CD14-positive monocyte (primary cell): ENCODE results near the gene SLMAP. TPM values are rescaled to one million over a fixed set of nuclear protein-coding genes. Genes with fewer than 3 reads are reported as not detected.
A peak's percentile ranks its signal among the peaks of the same experiment; 100 is the strongest.

Source experiments
- DNase-seq, 3 donors: peaks; one replicate each; pipeline ENCODE4 v3.0.0-alpha.2; 2011 to 2022
- H2AFZ ChIP-seq: 2 replicates; pipeline ENCODE4 v1.6.0; 2012; ENCODE audit warnings: mild to moderate bottlenecking, low read depth, low read length, inconsistent platforms; ENCODE audit not compliant: insufficient read depth, poor library complexity, severe bottlenecking
- H3K27ac ChIP-seq, 2 donors: 1 replicate in 1 of 2; 2 replicates in 1 of 2; pipeline ENCODE4 v1.5.1; 2012 to 2013; ENCODE audit warnings: low read length in 2 of 2, control low read depth in 1 of 2, inconsistent platforms in 1 of 2, low read depth in 1 of 2, mild to moderate bottlenecking in 1 of 2
- H3K27me3 ChIP-seq, 2 donors: one replicate each; pipeline versions ENCODE4 v1.6.0 to v1.6.1; 2011 to 2013; ENCODE audit warnings: low read length in 2 of 2; ENCODE audit not compliant: control insufficient read depth in 2 of 2, insufficient read depth in 2 of 2
- H3K36me3 ChIP-seq, 2 donors: replicated peaks in 1 of 2; 1 replicate in 1 of 2; 2 replicates in 1 of 2; pipeline versions ENCODE4 v1.5.1 to v1.6.1; 2012 to 2013; ENCODE audit warnings: low read length in 2 of 2, control low read depth in 1 of 2, inconsistent platforms in 1 of 2, mild to moderate bottlenecking in 1 of 2; ENCODE audit not compliant: insufficient read depth in 2 of 2, control insufficient read depth in 1 of 2
- H3K4me1 ChIP-seq, 2 donors: 1 replicate in 1 of 2; 2 replicates in 1 of 2; pipeline versions ENCODE4 v1.5.1 to v1.6.1; 2012 to 2013; ENCODE audit warnings: low read length in 2 of 2, control low read depth in 1 of 2, inconsistent platforms in 1 of 2, mild to moderate bottlenecking in 1 of 2, moderate library complexity in 1 of 2; ENCODE audit not compliant: insufficient read depth in 2 of 2, control insufficient read depth in 1 of 2
- H3K4me2 ChIP-seq: replicated peaks from 2 replicates; pipeline ENCODE3; 2012; ENCODE audit warnings: low read length, moderate library complexity, mild to moderate bottlenecking; ENCODE audit not compliant: poor library complexity, severe bottlenecking; ENCODE audit errors: extremely low read depth
- H3K4me3 ChIP-seq, 3 experiments: fragments of 200-600 bp in 1 of 3; sonication (generic) in 1 of 3; replicated peaks in 1 of 3; 1 replicate in 2 of 3; 2 replicates in 1 of 3; pipeline ENCODE4 v1.5.1; 2011 to 2013; ENCODE audit warnings: low read length in 3 of 3, mild to moderate bottlenecking in 3 of 3, control low read depth in 2 of 3, low read depth in 2 of 3, inconsistent platforms in 1 of 3, moderate library complexity in 1 of 3
- H3K79me2 ChIP-seq: 2 replicates; pipeline ENCODE4 v1.6.0; 2012; ENCODE audit warnings: mild to moderate bottlenecking, control low read depth, inconsistent platforms, low read length, moderate library complexity; ENCODE audit not compliant: insufficient read depth
- H3K9ac ChIP-seq: 2 replicates; pipeline ENCODE4 v1.6.0; 2017; ENCODE audit warnings: low read length, mild to moderate bottlenecking; ENCODE audit not compliant: insufficient read depth, poor library complexity, severe bottlenecking
- H3K9me3 ChIP-seq, 2 donors: replicated peaks in 1 of 2; 1 replicate in 1 of 2; 2 replicates in 1 of 2; pipeline versions ENCODE4 v1.5.1 to v1.6.1; 2012 to 2013; ENCODE audit warnings: low read length in 2 of 2, control low read depth in 1 of 2; ENCODE audit not compliant: control insufficient read depth in 1 of 2, insufficient read depth in 1 of 2
- H4K20me1 ChIP-seq: 2 replicates; pipeline ENCODE4 v1.6.0; 2012; ENCODE audit warnings: mild to moderate bottlenecking, low read length, control low read depth, moderate library complexity; ENCODE audit not compliant: insufficient read depth
- H3K27ac Mint-ChIP-seq, 7 donors: one replicate each; pipeline ENCODE4 v1.8.0; 2020; ENCODE audit warnings: mild to moderate bottlenecking in 7 of 7, mixed read lengths in 7 of 7, moderate library complexity in 6 of 7, inconsistent platforms in 2 of 7
- H3K27me3 Mint-ChIP-seq, 3 donors: one replicate each; pipeline ENCODE4 v1.8.0; 2021 to 2022; ENCODE audit warnings: low read depth in 3 of 3, mild to moderate bottlenecking in 3 of 3, mixed read lengths in 3 of 3, moderate library complexity in 3 of 3, inconsistent platforms in 1 of 3
- H3K36me3 Mint-ChIP-seq, 2 donors: one replicate each; pipeline ENCODE4 v1.8.0; 2020; ENCODE audit warnings: mixed read lengths in 2 of 2, inconsistent platforms in 1 of 2, mild to moderate bottlenecking in 1 of 2
- H3K4me1 Mint-ChIP-seq: one replicate; pipeline ENCODE4 v1.8.0; 2020; ENCODE audit warnings: mild to moderate bottlenecking, mixed read lengths
- H3K4me3 Mint-ChIP-seq, 2 donors: one replicate each; pipeline ENCODE4 v1.8.0; 2020; ENCODE audit warnings: mild to moderate bottlenecking in 2 of 2, mixed read lengths in 2 of 2, moderate library complexity in 1 of 2
- H3K9me3 Mint-ChIP-seq, 7 donors: one replicate each; pipeline ENCODE4 v1.8.0; 2020 to 2022; ENCODE audit warnings: mixed read lengths in 7 of 7, mild to moderate bottlenecking in 6 of 7, moderate library complexity in 6 of 7, inconsistent platforms in 2 of 7
- CTCF ChIP-seq: fragments of 200-600 bp; IDR thresholded peaks from one replicate; pipeline ENCODE4 v1.8.0; 2022; ENCODE audit warnings: antibody characterized with exemption, mild to moderate bottlenecking
- WGBS: methylation state at CpG from one replicate; pipeline ENCODE4 v1.1.5; 2013; ENCODE audit warnings: missing lambda C conversion rate; ENCODE audit not compliant: insufficient coverage; 5-methylcytosine and 5-hydroxymethylcytosine counted together
- intact Hi-C, 2 donors: fragments of 100-400 bp; cut with micrococcal nuclease; formaldehyde crosslinking; loops; one replicate each; pipeline versions ENCODE4 v1.15.0 to v1.15.1; 2023
- polyA minus RNA-seq: library from RNA; depleted of rRNA, polyadenylated mRNA; stranded (reverse); fragments of >200 nt; gene quantifications from 2 replicates; pipeline ENCODE4 v1.2.3, GENCODE V29; 2012
- polyA plus RNA-seq, 3 donors: library from polyadenylated mRNA; depleted of rRNA in 1 of 3; unstranded in 2 of 3; stranded (reverse) in 1 of 3; fragments of 300-500 nt in 2 of 3; fragments of >200 nt in 1 of 3; fragmentation: Illumina TruSeq in 2 of 3; gene quantifications; 1 replicate in 2 of 3; 2 replicates in 1 of 3; pipeline ENCODE4 v1.2.3, GENCODE V29; 2012 to 2021
- total RNA-seq, 12 experiments: library from RNA in 1 of 12; stranded (reverse) in 1 of 12; fragments of 120-200 nt in 1 of 12; gene quantifications; one replicate each; pipeline ENCODE4 v1.2.4 and lab custom pipeline; 2013 to 2026; ENCODE audit warnings: mixed read lengths in 6 of 12, inconsistent platforms in 1 of 12

The SLMAP gene, protein sequence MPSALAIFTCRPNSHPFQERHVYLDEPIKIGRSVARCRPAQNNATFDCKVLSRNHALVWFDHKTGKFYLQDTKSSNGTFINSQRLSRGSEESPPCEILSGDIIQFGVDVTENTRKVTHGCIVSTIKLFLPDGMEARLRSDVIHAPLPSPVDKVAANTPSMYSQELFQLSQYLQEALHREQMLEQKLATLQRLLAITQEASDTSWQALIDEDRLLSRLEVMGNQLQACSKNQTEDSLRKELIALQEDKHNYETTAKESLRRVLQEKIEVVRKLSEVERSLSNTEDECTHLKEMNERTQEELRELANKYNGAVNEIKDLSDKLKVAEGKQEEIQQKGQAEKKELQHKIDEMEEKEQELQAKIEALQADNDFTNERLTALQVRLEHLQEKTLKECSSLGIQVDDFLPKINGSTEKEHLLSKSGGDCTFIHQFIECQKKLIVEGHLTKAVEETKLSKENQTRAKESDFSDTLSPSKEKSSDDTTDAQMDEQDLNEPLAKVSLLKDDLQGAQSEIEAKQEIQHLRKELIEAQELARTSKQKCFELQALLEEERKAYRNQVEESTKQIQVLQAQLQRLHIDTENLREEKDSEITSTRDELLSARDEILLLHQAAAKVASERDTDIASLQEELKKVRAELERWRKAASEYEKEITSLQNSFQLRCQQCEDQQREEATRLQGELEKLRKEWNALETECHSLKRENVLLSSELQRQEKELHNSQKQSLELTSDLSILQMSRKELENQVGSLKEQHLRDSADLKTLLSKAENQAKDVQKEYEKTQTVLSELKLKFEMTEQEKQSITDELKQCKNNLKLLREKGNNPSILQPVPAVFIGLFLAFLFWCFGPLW
- 36.5 TPM for total RNA-seq (2013)
- polyA plus RNA-seq (10 to 100 TPM; 12.3 to 17.6 (median 16.1) TPM), polyA minus RNA-seq (21.9 and 28.8 TPM in 2 replicates), total RNA-seq (lab: John Stamatoyannopoulos, UW) (40.0 to 113 (median 90.0) reads per million in 11 experiments)

- H3K27ac ChIP-seq, result peak within 1 kb of the TSS; percentile 1 to 95
- peak within 1 kb of the TSS; percentile 76 for H3K4me2 ChIP-seq
- peaks cover 37% of the 10 kb centered on the region for H4K20me1 ChIP-seq
- Mint-ChIP-seq H3K9me3 (peaks cover 0 to 1% (median 0%) of the 10 kb centered on the region in 7 donors), H3K4me3 (peak within 1 kb of the TSS; percentile 99 to 100), H3K27ac (peak within 1 kb of the TSS; percentile 88 to 98 (median 94)), H3K27me3 (no peaks in the 10 kb centered on the region), H3K4me1 (peaks cover 34% of the 10 kb centered on the region), H3K36me3 (peaks cover 20 to 23% of the 10 kb centered on the region in 2 donors)
- peak within 1 kb of the TSS; percentile 86 to 98 (median 97) for H3K4me3 ChIP-seq
- H3K36me3 ChIP-seq, result peaks cover 4 to 17% of the 10 kb centered on the region in 2 donors
- H3K9me3 ChIP-seq, result no peaks in the 10 kb centered on the region
- intact Hi-C loops, result loop anchor here (2.0 to 5.0 kb wide), 5 partner anchors 64 to 199 kb away; partner anchors contain the start of genes ARF4 (in 2 of the 2), DENND6A (in 2 of the 2) and PDE12 (in 1 of the 2)
- H3K9ac ChIP-seq, result peak within 1 kb of the TSS; percentile 94
- WGBS, result 0% methylated on average over 30 of the region's 48 CpGs
- peak; percentile 94 to 95 (median 94) for DNase-seq
- peaks cover 27 to 39% of the 10 kb centered on the region in 2 donors for H3K4me1 ChIP-seq
- no peak for TF ChIP-seq CTCF
- peaks cover 48% of the 10 kb centered on the region for H3K79me2 ChIP-seq
- H2AFZ ChIP-seq, result peak within 1 kb of the TSS; percentile 94
- H3K27me3 ChIP-seq, result no peaks in the 10 kb centered on the region
Measured at GRCh38 chr3:57755741-57756527, at the start of gene SLMAP. TSS of gene SLMAP (plus strand) at chr3:57756309. CDS start at chr3:57757652, 1,343 bp downstream.
